HAP-1 (cell line): ENCODE data around the gene ARSK.
"Not testable (repeated sequence)": the region's sequence is repeated elsewhere in the genome, so short reads cannot be mapped to it uniquely, and the experiment has no call there.

Source experiments
- DNase-seq, 2 experiments: peaks; one replicate each; pipeline ENCODE4 v3.0.0-alpha.2; 2016 to 2020; ENCODE audit warnings: low spot score in 2 of 2
- H3K27me3 ChIP-seq: fragments of 250-450 bp; sonication (Bioruptor Pico); 2 replicates; pipeline ENCODE4 v1.5.1; 2020; ENCODE audit warnings: low read depth, mild to moderate bottlenecking, moderate library complexity
- H3K36me3 ChIP-seq: fragments of 250-450 bp; sonication (Bioruptor Pico); replicated peaks from 2 replicates; pipeline ENCODE4 v1.5.1; 2020; ENCODE audit warnings: mild to moderate bottlenecking
- H3K4me1 ChIP-seq: fragments of 250-450 bp; sonication (Bioruptor Pico); 2 replicates; pipeline ENCODE4 v1.5.1; 2020; ENCODE audit warnings: mild to moderate bottlenecking
- H3K4me3 ChIP-seq: fragments of 250-450 bp; sonication (Bioruptor Pico); 2 replicates; pipeline ENCODE4 v1.5.1; 2020; ENCODE audit warnings: mild to moderate bottlenecking, moderate library complexity
- H3K9me3 ChIP-seq: fragments of 250-450 bp; sonication (Bioruptor Pico); 2 replicates; pipeline ENCODE4 v1.5.1; 2020; ENCODE audit warnings: mild to moderate bottlenecking, moderate library complexity
- in situ Hi-C: fragments of 300-500 bp; cut with MboI; formaldehyde crosslinking; loops from 3 replicates; pipeline ENCODE4 v1.14.3; 2020; ENCODE audit warnings: low sequenced_read_pairs, inconsistent platforms, mixed read lengths

The ARSK gene

DNA sequence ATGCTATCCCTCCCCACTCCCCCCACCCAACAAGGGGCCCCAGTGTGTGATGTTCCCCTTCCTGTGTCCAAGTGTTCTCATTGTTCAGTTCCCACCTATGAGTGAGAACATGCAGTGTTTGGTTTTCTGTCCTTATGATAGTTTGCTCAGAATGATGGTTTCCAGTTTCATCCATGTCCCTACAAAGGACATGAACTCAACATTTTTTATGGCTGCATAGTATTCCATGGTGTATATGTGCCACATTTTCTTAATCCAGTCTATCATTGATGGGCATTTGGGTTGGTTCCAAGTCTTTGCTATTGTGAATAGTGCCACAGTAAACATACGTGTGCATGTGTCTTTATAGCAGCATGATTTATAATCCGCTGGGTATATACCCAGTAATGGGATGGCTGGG lies 78.0 kb downstream of the ARSK start:
- in situ Hi-C loops: loop anchor here (10.0 kb wide), 1 partner anchor 212 kb away; no protein-coding TSS in a partner anchor
- not testable (repeated sequence) for H3K4me3 ChIP-seq, DNase-seq, H3K9me3 ChIP-seq, H3K4me1 ChIP-seq, H3K27me3 ChIP-seq, H3K36me3 ChIP-seq

DNA sequence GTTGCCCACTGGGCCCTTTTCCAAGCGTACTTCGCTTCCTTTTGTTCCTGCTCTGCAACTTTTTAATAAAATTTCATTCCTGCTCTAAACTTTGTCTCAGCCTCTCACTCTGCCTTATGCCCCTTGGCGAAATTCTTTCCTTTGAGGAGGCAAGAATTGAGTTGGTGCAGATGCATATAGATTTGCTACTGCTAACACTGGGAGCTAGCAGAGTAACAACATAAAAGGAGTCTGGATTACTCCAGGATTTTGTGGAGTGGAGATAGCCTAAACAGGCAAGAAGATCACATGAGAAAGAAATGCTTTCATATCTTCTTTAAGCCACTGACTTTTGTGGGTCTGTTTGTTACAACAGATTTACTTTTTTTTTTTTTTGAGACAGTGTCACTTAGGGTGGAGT lies 78.8 kb downstream of the ARSK start:
- no peak overlapping the region for H3K4me3 ChIP-seq
- H3K4me1 ChIP-seq: no peaks in the 10 kb centered on the region
- H3K9me3 ChIP-seq: no peaks in the 10 kb centered on the region; the same call in 1 of the 2 replicates
- no peak for DNase-seq
- H3K27me3 ChIP-seq: no peaks in the 10 kb centered on the region; the same call in 1 of the 2 replicates
- in situ Hi-C loops: loop anchor here (10.0 kb wide), 1 partner anchor 211 kb away; no protein-coding TSS in a partner anchor
- H3K36me3 ChIP-seq: no peaks in the 10 kb centered on the region

DNA sequence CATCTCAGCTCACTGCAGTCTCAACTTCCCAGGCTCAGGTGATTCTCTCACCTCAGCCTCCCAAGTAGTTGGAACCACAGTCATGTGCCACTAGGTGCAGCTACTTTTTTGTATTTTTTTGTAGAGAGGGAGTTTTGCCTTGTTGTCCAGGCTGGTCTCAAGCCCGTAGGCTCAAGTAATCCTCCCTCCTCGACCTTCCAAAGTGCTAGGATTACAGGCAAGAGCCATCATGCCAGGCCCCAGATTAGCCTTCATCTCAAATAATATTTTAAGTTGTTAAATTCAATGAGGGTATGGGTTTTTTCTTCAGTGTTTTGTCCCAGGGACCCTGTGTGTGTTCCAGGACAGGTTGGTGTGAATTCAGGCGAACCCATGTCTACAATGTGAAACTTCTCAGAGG lies 79.2 kb downstream of the ARSK start:
- DNase-seq: no peak
- H3K4me1 ChIP-seq: no peaks in the 10 kb centered on the region
- in situ Hi-C loops: loop anchor here (10.0 kb wide), 1 partner anchor 211 kb away; no protein-coding TSS in a partner anchor
- peaks cover 3% of the 10 kb centered on the region; the same call in 1 of the 2 replicates for H3K27me3 ChIP-seq
- no peak overlapping the region for H3K4me3 ChIP-seq
- H3K36me3 ChIP-seq: no peaks in the 10 kb centered on the region
- H3K9me3 ChIP-seq: no peaks in the 10 kb centered on the region

- Histone ChIP-seq H3K36me3 (no peaks in the 10 kb centered on the region), H3K4me1 (no peaks in the 10 kb centered on the region), H3K4me3 (no peak overlapping the region), H3K9me3 (no peaks in the 10 kb centered on the region), H3K27me3 (peaks cover 6% of the 10 kb centered on the region; the same call in 1 of the 2 replicates)
- DNase-seq: no peak
- in situ Hi-C loops: loop anchor here (10.0 kb wide), 1 partner anchor 206 kb away; no protein-coding TSS in a partner anchor
These were observed 83.7 kb downstream of the ARSK start for GRCh38 chr5:95638632-95639031.

- no peaks in the 10 kb centered on the region for H3K9me3 ChIP-seq
- H3K27me3 ChIP-seq: peaks cover 6% of the 10 kb centered on the region; the same call in 1 of the 2 replicates
- H3K4me1 ChIP-seq: no peaks in the 10 kb centered on the region
- no peak for DNase-seq
- no peaks in the 10 kb centered on the region for H3K36me3 ChIP-seq
- in situ Hi-C loops: no loop called here
- no peak overlapping the region for H3K4me3 ChIP-seq
These were observed 86.9 kb downstream of the ARSK start for GRCh38 chr5:95641741-95642220.

DNA sequence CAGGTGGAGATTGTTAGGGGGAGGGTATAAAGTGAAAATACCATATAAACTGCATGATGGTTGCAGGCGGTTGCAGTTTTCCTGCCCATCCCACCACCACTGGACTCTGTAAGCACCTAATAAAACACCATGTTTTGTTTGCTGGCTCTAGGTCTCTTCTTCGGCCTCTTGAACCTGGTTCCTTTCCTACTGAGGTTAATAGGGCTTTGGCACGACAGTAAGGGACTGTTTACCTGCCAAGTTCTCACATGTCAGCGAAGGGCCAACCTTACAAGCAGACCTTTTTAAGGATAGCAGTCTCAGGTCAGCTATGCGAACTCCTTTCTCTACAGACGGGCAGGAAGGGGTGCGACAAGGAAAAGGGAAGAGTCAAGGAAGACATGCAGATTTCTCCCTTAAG lies 88.3 kb downstream of the ARSK start:
- Histone ChIP-seq H3K4me3 (no peak overlapping the region), H3K27me3 (peaks cover 6% of the 10 kb centered on the region; the same call in 1 of the 2 replicates), H3K9me3 (no peaks in the 10 kb centered on the region), H3K4me1 (peaks cover 10% of the 10 kb centered on the region), H3K36me3 (no peaks in the 10 kb centered on the region)
- no peak for DNase-seq
- in situ Hi-C loops: no loop called here

GRCh38 chr5:95644351-95645042 lies 89.6 kb downstream of the ARSK start:
- 0 out of 2 replicates have a peak, but pooled peaks cover 2% of the 10 kb centered on the region for H3K27me3 ChIP-seq
- in situ Hi-C loops: no loop called here
- DNase-seq: peak; percentile 37 to 58
- H3K4me1 ChIP-seq: peaks cover 12% of the 10 kb centered on the region
- H3K4me3 ChIP-seq: no peak overlapping the region
- H3K36me3 ChIP-seq: no peaks in the 10 kb centered on the region
- no peaks in the 10 kb centered on the region for H3K9me3 ChIP-seq

DNA sequence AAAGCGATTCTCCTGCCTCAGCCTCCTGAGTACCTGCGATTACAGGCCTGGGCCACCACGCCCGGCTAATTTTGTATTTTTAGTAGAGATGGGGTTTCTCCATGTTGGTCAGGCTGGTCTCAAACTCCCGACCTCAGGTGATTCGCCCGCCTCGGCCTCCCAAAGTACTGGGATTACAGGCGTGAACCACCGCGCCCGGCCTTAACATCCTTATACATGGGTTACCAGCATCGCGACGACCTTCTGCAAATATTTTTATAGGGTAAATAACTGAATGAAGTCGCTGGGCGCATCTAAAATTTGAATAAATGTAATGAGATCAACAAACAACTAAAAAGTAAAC lies 91.3 kb downstream of the ARSK start:
- H3K9me3 ChIP-seq, H3K4me3 ChIP-seq, in situ Hi-C loops, H3K27me3 ChIP-seq, H3K36me3 ChIP-seq, DNase-seq: not testable (repeated sequence)
- H3K4me1 ChIP-seq: peaks cover 12% of the 10 kb centered on the region

DNA sequence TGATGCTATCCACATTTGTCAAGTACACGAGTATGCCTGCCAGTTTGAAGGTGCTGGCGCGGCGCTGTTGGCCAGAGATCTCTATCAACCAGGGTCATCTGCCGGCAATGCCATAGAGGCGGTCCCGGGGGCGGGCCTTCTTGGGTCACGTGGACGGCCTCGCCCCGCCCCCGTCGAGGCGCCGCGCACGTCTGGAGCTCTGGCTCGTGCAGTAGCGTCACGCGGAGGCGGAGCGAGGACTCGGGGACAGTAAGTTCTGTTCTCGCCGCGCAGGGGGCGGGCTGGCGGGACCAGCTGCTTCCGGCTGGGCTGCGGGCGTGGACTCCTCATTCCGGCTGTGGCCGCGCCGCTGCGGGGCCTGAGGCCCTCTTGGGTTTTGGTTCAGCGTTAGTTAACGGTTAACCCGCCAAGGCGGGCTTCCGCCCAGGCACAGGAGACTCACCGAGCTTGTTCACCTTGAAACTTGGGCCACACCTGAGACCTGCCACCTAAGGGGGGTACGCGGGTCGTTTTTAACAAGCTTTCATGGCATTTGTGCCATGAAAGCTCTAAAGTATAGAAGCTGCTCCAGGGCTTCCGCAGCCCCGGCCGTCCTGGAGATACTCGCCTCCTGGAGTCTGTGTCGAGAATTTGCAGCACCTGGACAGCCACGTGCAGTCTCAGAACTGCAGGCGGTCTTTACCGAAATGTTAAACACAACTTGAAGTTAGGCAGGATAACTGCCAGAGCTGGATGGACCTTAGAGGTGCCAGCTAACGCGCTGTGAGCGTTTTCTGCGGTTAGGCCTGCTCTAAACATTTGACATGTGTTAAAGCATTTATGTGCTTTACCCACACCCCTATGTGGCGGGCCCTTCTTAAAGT lies 91.9 kb downstream of the ARSK start, which contains the start of gene RFESD:
TSS of gene RFESD (plus strand) at position 209 of the 863 bp plus-strand sequence. CDS start 5,495 bp downstream, outside the sequence.
- in situ Hi-C loops: no loop called here
- DNase-seq: peak; percentile 94 to 98
- no peaks in the 10 kb centered on the region for H3K9me3 ChIP-seq
- H3K27me3 ChIP-seq: no peaks in the 10 kb centered on the region
- H3K4me3 ChIP-seq: peak within 1 kb of the TSS; percentile 39
- no peaks in the 10 kb centered on the region for H3K36me3 ChIP-seq
- peaks cover 12% of the 10 kb centered on the region for H3K4me1 ChIP-seq

GRCh38 chr5:95647886-95648860 lies 93.3 kb downstream of the ARSK start:
- no peaks in the 10 kb centered on the region for H3K9me3 ChIP-seq
- DNase-seq: no peak
- in situ Hi-C loops: no loop called here
- peaks cover 12% of the 10 kb centered on the region for H3K4me1 ChIP-seq
- H3K4me3 ChIP-seq: no peak overlapping the region
- H3K27me3 ChIP-seq: no peaks in the 10 kb centered on the region
- H3K36me3 ChIP-seq: no peaks in the 10 kb centered on the region

DNA sequence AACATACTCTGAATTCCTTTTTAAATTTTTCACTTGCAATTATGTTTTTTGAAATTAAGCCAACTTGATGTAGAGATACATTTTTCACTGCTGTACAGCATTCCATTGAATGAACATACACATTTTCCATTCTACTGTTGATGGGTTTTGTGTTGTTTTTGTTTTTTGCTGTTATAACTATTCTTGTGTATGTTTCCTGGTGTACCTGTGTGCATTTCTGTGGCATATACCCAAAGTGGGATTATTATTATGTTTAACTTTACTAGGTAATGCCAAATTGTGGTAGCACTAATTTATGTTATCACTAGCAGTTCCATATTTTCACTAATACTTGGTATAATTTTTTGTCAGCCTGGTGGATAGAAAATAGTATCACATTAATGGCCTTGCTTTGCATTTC lies 94.4 kb downstream of the ARSK start:
- DNase-seq: no peak
- in situ Hi-C loops: no loop called here
- H3K36me3 ChIP-seq: no peaks in the 10 kb centered on the region
- H3K9me3 ChIP-seq: no peaks in the 10 kb centered on the region
- H3K4me3 ChIP-seq: no peak overlapping the region
- peaks cover 12% of the 10 kb centered on the region for H3K4me1 ChIP-seq
- no peaks in the 10 kb centered on the region for H3K27me3 ChIP-seq

DNA sequence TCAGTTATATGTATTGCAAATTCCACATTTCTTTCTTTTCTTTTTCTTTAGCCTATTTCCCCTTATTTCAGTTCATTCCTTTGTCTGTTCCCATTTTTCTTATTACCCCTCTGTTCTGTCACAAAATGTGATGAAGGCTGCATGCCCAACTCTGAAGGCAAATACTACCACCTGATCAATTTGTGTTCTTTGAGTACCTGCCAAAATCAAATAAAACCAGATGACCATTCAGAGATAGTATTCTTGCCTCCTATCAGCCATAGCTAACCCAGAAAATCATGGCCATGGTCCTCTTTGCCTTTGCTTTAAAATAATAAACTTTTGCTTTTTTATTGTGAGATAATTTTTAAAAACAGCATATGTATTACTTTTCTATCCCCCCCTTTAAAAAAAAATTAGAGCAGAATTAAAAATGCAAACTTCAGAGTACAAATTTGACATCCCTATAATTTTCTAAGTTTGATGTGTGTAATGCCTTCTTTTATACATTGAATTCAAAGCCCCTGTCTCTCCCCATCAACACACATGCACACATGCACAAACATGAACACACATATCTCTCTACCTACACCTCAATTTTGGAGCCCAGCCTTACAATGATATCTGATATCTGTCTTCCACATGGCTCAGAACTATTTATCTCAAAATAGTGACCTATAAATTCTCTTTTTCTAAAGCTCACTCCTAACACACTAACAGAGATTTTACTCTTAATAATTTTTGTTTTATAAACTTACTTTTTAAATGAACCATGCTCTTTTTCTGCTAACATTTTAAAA lies 95.1 kb downstream of the ARSK start:
- Histone ChIP-seq H3K36me3 (no peaks in the 10 kb centered on the region), H3K4me3 (no peak overlapping the region), H3K27me3 (no peaks in the 10 kb centered on the region), H3K9me3 (no peaks in the 10 kb centered on the region), H3K4me1 (peaks cover 12% of the 10 kb centered on the region)
- in situ Hi-C loops: no loop called here
- no peak for DNase-seq
